GM19193 (cell line): ENCODE data around the gene ZNF775.

Source experiments
- POLR2A ChIP-seq: IDR thresholded peaks from 4 replicates; pipeline ENCODE4 v1.6.1; 2011; ENCODE audit not compliant: insufficient read depth, insufficient read length; ENCODE audit errors: extremely low read depth

The ZNF775 gene

GRCh38 chr7:150415161-150416153 is 36.3 kb downstream of the ZNF775 start:
- no peak for TF ChIP-seq POLR2A

DNA sequence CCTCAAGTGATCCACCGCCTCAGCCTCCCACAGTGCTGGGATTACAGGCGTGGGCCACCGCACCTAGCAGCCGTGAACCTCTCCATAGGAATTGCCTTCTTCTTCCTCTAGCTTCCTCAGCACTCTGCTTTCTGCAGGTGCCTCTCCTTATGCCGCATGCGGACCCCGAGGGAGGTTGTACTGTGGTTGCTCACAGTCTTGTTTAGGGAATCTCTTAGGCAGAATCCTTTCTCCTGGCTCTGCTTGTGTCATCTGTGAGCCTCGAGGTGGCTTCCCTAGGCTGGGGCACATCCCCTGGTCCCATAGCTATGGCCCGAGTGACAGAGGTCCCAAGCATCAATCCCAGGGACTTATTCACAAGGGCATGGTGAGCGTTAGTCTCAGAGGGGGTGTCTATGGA is 38.1 kb downstream of the ZNF775 start:
- TF ChIP-seq POLR2A: no peak

DNA sequence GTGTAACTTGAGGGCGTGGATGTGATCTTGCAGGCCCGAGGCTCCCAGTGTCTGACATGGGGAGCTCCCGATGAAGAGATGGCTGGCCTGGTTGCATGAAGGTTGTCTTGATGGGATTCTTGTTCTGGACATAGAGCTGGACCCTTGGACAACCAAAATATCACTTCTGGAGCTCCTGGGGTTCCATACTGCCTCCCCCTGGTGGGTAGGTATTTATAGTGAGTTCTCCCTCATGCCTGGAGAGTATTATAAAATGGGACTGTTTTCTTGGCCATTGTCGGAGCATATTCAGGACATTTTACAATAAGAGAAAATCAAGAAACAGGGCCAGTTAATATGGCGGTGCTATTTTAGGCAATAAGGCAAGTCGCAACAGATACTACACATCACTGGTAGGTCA is 38.7 kb downstream of the ZNF775 start:
- TF ChIP-seq POLR2A: no peak

DNA sequence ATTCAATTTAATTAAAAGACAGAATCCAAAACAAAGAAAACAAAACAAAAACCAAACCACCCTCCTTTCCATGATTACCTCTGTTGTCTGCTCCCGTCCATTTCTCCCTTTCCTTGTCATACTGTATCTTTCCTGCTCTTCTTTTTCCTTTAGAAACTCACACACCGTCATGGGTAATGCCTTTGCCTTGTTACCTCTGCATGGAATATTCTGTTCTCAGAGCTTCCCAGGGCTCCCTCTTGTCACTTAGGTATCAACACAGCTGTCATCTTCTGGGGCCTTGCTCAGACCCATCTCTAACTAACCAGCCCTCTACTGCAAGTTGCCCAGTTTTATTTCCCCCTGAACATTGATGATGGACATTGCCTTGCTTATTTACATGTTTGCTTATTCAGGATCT is 41.1 kb downstream of the ZNF775 start:
- TF ChIP-seq POLR2A: no peak

DNA sequence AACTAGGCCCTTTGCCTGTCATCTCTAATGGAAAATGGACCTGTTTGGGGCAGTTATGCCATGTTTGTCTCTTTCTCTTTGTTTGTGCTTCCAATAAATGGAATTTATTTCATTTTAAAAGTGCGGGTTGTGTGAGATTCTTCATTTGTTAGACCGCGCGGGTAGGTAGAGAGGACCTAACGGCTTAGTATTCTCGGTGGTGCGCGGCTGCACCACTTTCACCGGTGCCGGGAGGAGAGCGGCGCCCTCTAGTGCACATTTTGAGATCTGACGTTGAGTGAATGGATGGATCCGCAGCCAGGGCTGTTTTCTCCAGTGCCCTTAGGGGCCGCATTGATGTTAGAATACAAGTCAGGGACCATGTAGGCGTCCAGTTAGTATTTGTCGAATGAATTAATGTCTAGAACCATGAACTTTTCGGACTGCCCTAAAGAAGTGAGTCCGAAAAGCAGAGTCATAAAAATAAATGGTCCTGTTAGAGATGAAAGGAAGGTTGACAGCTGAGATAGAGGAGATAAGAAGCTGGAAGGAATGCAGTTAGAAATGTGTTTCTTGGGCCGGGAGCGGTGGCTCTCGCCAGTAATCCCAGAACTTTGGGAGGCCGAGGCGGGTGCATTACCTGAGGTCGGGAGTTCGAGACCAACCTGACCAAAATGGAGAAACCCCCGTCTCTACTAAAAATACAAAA is 42.0 kb downstream of the ZNF775 start:
- TF ChIP-seq POLR2A: no peak

- TF ChIP-seq POLR2A: no peak
Measured at GRCh38 chr7:150421831-150422230, 42.7 kb downstream of the ZNF775 start.

DNA sequence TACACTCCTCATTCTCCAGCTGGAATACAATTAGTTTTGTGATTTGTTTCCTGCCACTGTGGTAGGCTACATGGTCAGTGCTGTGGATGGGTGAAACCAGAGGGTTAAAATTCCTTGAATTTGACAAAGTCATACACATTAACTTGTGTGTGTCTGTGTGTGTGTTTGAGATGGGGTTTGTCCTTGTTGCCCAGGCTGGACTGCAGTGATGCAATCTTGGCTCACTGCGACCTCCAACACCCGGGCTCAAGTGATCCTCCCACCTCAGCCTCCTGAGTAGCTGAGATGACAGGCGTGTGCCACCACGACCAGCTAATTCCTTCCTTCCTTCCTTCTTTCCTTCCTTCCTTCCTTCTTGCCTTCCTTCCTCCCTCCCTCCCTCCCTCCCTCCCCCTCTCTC is 46.5 kb downstream of the ZNF775 start:
- no peak for TF ChIP-seq POLR2A

DNA sequence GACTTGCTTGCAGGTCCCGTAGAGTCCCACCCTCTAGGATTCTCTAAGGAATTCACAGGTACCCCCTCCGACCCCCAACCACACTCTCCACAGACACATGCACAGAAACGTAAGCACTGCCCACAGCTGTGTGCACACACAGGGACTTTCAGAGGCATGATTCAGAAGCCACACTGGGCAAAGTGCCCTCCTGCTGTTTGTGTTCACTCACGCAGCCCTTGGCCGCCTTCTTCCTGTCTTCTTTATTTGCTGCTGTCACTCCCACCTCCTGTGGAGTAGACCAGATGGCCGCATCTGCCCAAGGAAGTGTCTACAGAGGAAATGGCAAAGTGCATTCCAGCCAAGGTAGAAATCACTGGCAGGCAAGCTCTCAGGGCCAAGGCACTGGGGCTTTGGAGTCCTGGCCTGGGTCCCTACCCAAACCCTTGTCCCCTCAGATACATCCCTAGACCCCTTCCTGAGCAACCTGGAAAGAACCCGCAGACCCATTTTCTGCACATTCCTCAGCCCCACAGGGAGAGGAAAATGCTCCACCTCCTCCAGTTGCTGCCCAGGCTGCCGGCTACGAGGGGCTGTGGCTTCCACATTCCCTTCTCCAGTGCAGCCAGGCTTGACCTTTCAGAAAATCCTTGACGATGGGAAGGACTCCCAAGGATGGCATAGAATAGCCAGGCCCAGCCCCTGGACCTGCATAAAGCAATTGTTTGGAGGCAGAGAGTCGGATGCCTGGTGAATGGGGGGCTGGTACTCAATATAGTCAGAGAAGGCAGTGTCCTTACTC is 49.7 kb downstream of the ZNF775 start:
- no peak for TF ChIP-seq POLR2A

- TF ChIP-seq POLR2A: no peak
Measured at GRCh38 chr7:150429699-150430098, 50.6 kb downstream of the ZNF775 start.

GRCh38 chr7:150430465-150431085 is 51.4 kb downstream of the ZNF775 start:
- no peak for TF ChIP-seq POLR2A

- TF ChIP-seq POLR2A: no peak
Measured at GRCh38 chr7:150431839-150432658, 52.9 kb downstream of the ZNF775 start.

DNA sequence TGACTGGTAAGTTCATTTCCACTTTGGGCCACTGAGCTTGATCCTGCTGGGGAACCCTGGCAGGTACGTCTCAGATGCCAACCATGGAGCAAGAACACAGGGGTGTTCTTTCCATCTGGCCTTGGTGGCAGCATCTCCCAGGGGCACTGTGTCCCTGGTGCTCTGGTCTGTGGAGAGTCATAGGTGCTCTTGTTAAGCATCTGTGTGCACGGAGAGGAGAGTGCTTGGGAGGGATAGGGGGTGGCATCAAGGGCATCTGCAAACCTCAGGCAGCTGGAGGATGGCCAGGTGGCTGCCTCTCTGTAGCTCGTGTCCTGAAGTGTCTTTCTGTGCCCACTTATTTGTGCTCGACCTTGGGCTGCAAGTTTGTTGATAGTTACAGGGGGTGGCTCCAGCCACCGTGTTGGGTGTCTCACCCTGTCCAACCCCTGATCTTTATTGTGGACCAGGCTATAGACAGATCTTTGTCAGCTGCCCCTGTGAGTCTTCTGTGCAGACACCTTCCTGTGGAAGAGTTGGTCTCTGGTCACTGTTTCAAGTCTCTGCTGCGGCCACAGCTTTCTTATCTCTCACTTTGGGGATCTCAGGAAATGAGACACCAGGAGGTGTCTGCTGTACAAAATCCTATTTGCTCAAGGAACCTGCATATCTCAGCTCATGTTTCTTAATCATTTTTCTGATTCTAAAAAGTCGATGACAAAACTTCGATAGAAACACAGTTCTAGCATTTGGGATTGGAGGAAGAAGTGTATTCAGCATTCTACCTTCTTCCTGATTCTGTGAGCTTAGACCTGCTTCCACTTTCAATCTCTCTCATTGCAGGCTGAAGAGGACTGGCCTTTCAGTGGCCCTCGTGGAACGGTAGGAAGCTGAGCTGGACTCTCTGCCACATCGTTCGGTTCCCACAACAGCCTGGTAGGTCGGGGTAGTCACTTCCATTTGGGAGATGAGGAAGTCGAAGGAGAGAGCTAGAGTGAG is 54.1 kb downstream of the ZNF775 start:
- TF ChIP-seq POLR2A: peak; percentile 75

DNA sequence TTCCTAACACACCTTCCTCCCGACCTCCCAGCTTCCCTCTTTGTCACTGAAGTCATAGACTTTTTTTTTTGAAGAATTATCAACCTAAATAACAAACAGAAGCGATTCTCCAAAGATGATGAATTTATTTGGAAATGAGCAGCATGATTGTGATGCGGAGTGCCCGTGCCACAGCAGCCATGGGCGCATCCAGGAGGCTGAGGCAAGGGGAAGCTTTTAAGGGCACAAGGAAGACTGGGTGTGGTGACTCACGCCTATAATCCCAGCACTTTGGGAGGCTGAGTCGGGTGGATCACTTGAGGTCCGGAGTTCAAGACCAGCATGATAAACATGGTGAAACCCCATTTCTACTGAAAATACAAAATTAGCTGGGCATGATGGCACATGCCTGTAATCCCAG is 55.1 kb downstream of the ZNF775 start:
- TF ChIP-seq POLR2A: no peak
